Uterus (tissue), 4 donors: ENCODE measurements around the gene ITSN2. TPM values are rescaled to one million over a fixed set of nuclear protein-coding genes. Genes with fewer than 3 reads are reported as not detected.

Experiments
- DNase-seq, 2 donors: peaks; one replicate each; pipeline ENCODE4 v3.0.0-alpha.2; 2019 to 2020
- H3K27ac ChIP-seq, 2 donors: fragments of 200-600 bp; sonication (generic); 1 replicate in 1 of 2; 2 replicates in 1 of 2; pipeline ENCODE4 v1.5.1; 2016 to 2018
- H3K27me3 ChIP-seq, 2 donors: fragments of 200-600 bp; sonication (generic); one replicate each; pipeline ENCODE4 v1.5.1; 2018 to 2019; ENCODE audit warnings: control low read depth in 1 of 2
- H3K36me3 ChIP-seq, 2 donors: fragments of 200-600 bp; sonication (generic); one replicate each; pipeline ENCODE4 v1.5.1; 2019; ENCODE audit warnings: control low read depth in 1 of 2
- H3K4me1 ChIP-seq, 2 donors: fragments of 200-600 bp; sonication (generic); one replicate each; pipeline ENCODE4 v1.5.1; 2018 to 2019; ENCODE audit warnings: control low read depth in 1 of 2
- H3K4me3 ChIP-seq, 2 donors: fragments of 200-600 bp; sonication (generic); 1 replicate in 1 of 2; 2 replicates in 1 of 2; pipeline ENCODE4 v1.5.1; 2018 to 2019; ENCODE audit warnings: mild to moderate bottlenecking in 1 of 2
- H3K9me3 ChIP-seq, 2 donors: fragments of 200-600 bp; sonication (generic); one replicate each; pipeline ENCODE4 v1.5.1; 2019; ENCODE audit warnings: control low read depth in 1 of 2
- POLR2A ChIP-seq, 2 donors: fragments of 450-650 bp; IDR thresholded peaks; one replicate each; pipeline ENCODE4 v1.6.1; 2016; ENCODE audit warnings: antibody characterized with exemption in 2 of 2, mild to moderate bottlenecking in 1 of 2, moderate library complexity in 1 of 2
- intact Hi-C: fragments of 100-400 bp; cut with DNase I; formaldehyde crosslinking; loops from one replicate; pipeline ENCODE4 v1.15.1; 2023; ENCODE audit warnings: low total_unique reads
- total RNA-seq, 4 donors: library from RNA; depleted of rRNA in 3 of 4; stranded (reverse); fragments of >200 nt in 3 of 4; gene quantifications; one replicate each; pipeline versions ENCODE4 v1.1.0 to v1.2.4, GENCODE V29; 2014 to 2023
- TF ChIP-seq, protein P1 (sequence below), 4 experiments: fragments of 200-600 bp in 2 of 4; fragments of 450-650 bp in 2 of 4; sonication (generic) in 2 of 4; IDR thresholded peaks; one replicate each; pipeline ENCODE4 v1.5.1; 2016 to 2019; ENCODE audit warnings: antibody characterized with exemption in 4 of 4, mild to moderate bottlenecking in 2 of 4, moderate library complexity in 1 of 4
- donor health status: DM: yes; HTN: yes; CAD: no.

Gene ITSN2
- total RNA-seq, 4 donors from 2014 or later, result 11.0 to 71.9 (median 56.2) TPM

DNA sequence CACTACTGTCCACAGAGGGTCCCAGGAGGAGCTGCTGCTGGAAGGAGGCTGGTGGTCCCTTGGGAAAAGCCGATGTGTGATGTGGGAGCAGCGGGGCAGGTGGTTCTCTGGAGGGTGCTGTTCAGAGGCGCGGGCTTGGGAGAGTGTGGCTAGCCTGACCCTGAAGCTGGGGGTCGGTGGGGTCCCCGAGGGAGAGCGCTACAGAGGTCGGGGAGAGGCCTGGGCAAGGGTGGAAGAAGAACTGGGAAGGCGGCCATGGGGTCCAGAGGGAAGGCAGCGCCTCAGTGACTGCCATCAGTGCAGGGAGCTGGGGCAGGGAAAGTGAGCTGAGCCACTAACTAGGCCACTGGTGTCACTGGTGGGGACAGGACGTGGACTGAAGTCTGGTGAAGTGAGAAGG is 153.0 kb downstream of the ITSN2 start:
- Histone ChIP-seq H3K9me3 (no peaks in the 10 kb centered on the region), H3K27ac (no peak overlapping the region), H3K27me3 (no peaks in the 10 kb centered on the region), H3K4me1 (no peaks in the 10 kb centered on the region), H3K36me3 (no peaks in the 10 kb centered on the region), H3K4me3 (no peak overlapping the region)
- intact Hi-C loops, result no loop called here
- TF ChIP-seq, protein P1, sequence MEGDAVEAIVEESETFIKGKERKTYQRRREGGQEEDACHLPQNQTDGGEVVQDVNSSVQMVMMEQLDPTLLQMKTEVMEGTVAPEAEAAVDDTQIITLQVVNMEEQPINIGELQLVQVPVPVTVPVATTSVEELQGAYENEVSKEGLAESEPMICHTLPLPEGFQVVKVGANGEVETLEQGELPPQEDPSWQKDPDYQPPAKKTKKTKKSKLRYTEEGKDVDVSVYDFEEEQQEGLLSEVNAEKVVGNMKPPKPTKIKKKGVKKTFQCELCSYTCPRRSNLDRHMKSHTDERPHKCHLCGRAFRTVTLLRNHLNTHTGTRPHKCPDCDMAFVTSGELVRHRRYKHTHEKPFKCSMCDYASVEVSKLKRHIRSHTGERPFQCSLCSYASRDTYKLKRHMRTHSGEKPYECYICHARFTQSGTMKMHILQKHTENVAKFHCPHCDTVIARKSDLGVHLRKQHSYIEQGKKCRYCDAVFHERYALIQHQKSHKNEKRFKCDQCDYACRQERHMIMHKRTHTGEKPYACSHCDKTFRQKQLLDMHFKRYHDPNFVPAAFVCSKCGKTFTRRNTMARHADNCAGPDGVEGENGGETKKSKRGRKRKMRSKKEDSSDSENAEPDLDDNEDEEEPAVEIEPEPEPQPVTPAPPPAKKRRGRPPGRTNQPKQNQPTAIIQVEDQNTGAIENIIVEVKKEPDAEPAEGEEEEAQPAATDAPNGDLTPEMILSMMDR (IDR thresholded peaks at IDR 0.05), result no peak
- TF ChIP-seq POLR2A (IDR thresholded peaks at IDR 0.05), result no peak
- no peak for DNase-seq

GRCh38 chr2:24206714-24207113 is 153.6 kb downstream of the ITSN2 start:
- H3K36me3 ChIP-seq, result no peaks in the 10 kb centered on the region
- H3K4me3 ChIP-seq, result no peak overlapping the region
- H3K9me3 ChIP-seq, result no peaks in the 10 kb centered on the region
- H3K27me3 ChIP-seq, result no peaks in the 10 kb centered on the region
- no peaks in the 10 kb centered on the region for H3K4me1 ChIP-seq
- no peak for DNase-seq
- intact Hi-C loops, result no loop called here
- H3K27ac ChIP-seq, result no peak overlapping the region
- TF ChIP-seq POLR2A (IDR thresholded peaks at IDR 0.05), result no peak
- TF ChIP-seq, protein P1 (IDR thresholded peaks at IDR 0.05), result no peak

GRCh38 chr2:24206242-24206641 is 154.1 kb downstream of the ITSN2 start:
- Histone ChIP-seq H3K4me1 (no peaks in the 10 kb centered on the region), H3K4me3 (no peak overlapping the region), H3K27ac (no peak overlapping the region), H3K27me3 (no peaks in the 10 kb centered on the region), H3K36me3 (no peaks in the 10 kb centered on the region), H3K9me3 (no peaks in the 10 kb centered on the region)
- intact Hi-C loops, result no loop called here
- no peak for TF ChIP-seq POLR2A (IDR thresholded peaks at IDR 0.05)
- TF ChIP-seq, protein P1 (IDR thresholded peaks at IDR 0.05), result no peak
- no peak for DNase-seq

DNA sequence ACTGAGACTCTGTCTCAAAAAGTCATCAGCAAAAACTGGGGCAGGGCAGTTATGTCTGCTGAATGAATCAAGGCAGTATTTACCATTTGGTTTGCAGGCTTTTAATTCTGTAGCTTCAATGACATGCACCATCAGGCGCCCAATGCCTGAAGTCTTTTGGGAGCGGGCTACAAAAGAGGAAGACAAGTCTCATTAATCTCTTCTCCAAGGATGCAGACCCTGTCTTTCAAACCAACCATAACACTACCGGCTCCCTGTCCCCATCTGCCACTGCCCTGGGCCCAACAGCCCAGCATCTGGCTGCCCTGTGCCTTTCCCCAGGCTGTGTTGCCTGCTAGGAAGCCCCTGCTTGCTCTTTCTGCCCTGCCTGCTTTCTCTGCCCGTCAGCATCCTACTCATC is 155.2 kb downstream of the ITSN2 start:
- H3K36me3 ChIP-seq, result no peaks in the 10 kb centered on the region
- H3K4me1 ChIP-seq, result no peaks in the 10 kb centered on the region
- H3K27ac ChIP-seq, result no peak overlapping the region
- intact Hi-C loops, result no loop called here
- no peak overlapping the region for H3K4me3 ChIP-seq
- no peak for TF ChIP-seq POLR2A (IDR thresholded peaks at IDR 0.05)
- TF ChIP-seq, protein P1 (IDR thresholded peaks at IDR 0.05), result no peak
- DNase-seq, result no peak
- H3K27me3 ChIP-seq, result no peaks in the 10 kb centered on the region
- no peaks in the 10 kb centered on the region for H3K9me3 ChIP-seq

GRCh38 chr2:24204505-24204904 is 155.8 kb downstream of the ITSN2 start:
- Histone ChIP-seq H3K9me3 (no peaks in the 10 kb centered on the region), H3K4me1 (no peaks in the 10 kb centered on the region), H3K27me3 (no peaks in the 10 kb centered on the region), H3K4me3 (no peak overlapping the region), H3K27ac (no peak overlapping the region), H3K36me3 (no peaks in the 10 kb centered on the region)
- no peak for DNase-seq
- intact Hi-C loops, result no loop called here
- TF ChIP-seq, protein P1 (IDR thresholded peaks at IDR 0.05), result no peak
- no peak for TF ChIP-seq POLR2A (IDR thresholded peaks at IDR 0.05)
